ENCODE results near the gene NTRK2.
A peak's percentile ranks its signal among the peaks of the same experiment; 100 is the strongest.

The NTRK2 gene

DNA sequence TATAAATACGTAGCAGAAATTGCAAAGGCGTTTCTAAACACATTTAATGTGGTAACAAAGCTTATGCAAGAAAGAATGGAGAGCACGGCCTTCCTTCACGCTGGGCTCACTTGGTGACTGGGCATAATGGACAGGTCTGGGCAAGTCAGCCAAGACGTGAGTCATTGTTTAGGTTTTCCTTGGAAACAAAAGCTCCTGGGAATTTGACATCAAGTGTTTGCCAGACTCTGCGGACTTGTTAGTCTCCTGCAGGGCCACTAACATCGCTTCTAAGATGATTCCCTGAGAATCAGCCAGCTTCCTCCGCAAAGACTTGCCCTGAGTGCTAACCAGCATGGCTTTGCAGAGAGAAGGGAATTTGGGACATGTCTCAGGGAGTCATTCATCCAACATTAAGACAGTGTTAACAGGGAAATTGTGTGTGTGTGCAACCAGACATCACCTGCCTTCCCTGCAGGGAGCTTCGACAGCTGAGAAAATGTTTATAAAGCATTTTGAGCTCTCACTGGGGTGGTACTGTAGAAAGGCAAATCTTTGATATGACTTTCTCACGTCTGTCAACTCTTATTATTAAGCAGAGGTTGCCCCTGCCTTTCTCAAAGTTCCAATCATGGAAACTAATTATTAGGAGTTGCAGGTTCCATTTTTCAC is 182.5 kb downstream of the NTRK2 start:
- peak; percentile 96 for DNase-seq (ENCODE audit: low read depth)

DNA sequence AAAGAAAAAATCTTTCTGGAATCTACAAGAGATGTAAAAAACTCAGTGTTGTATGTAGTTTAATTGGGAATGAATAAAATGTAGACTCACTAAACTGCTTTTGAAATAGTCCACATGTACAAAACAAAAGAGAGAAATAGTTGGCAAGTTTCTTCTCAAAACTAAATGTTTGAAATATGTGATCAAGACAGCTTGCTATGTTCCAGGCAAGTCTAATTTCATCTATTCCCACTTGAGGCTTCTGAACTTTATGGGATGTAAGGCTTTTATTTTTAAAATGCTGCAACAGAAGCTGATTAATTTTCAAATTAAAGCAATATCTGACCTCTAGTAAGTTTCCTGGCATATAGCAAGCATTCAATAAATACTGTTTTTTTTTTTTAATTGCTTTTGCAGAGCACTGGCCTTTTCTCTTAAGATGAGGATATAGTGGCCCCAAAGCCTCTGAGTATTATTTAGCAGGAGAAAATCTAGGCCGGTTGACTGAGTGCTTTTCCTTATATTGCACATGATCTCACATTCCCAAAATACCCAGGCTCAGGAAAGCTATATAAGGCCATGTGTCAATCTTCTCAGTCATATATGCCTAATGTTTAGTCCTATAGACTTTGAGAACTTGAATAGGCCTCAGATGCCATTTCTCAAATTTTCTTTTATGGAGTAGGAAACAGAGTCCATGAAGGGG is 183.2 kb downstream of the NTRK2 start:
- DNase-seq (ENCODE audit: low read depth), result peak; percentile 8

GRCh38 chr9:84856181-84856632 is 186.7 kb downstream of the NTRK2 start:
- peak; percentile 82 for DNase-seq (ENCODE audit: low read depth)

DNA sequence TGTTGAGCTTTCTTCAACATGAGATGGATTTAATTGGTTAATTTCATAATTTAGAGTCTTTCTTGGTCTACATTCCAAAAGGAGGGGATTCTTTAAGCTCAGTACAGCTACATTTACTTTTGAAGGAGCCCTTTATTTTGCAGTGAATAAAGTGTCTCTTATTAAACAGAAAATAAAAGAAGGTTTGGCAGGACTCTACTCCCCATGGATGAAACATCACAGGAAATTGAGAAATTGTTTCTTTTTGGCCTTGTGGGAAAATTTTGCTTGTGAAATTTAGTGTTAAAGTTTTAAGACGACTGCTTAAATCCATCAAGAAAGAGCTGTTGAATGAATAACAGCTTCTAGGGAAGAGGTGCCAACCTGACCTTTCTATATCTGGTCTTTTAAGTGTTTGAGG is 187.7 kb downstream of the NTRK2 start:
- DNase-seq (ENCODE audit: low read depth), result peak; percentile 37

- DNase-seq (ENCODE audit: low read depth), result no peak
These were observed 188.8 kb downstream of the NTRK2 start for GRCh38 chr9:84858364-84858763.

- no peak for DNase-seq (ENCODE audit: low read depth)
These were observed 191.0 kb downstream of the NTRK2 start for GRCh38 chr9:84860249-84861115.

GRCh38 chr9:84861455-84861854 is 191.9 kb downstream of the NTRK2 start:
- no peak for DNase-seq (ENCODE audit: low read depth)

GRCh38 chr9:84862308-84862707 is 192.8 kb downstream of the NTRK2 start:
- no peak for DNase-seq (ENCODE audit: low read depth)

DNA sequence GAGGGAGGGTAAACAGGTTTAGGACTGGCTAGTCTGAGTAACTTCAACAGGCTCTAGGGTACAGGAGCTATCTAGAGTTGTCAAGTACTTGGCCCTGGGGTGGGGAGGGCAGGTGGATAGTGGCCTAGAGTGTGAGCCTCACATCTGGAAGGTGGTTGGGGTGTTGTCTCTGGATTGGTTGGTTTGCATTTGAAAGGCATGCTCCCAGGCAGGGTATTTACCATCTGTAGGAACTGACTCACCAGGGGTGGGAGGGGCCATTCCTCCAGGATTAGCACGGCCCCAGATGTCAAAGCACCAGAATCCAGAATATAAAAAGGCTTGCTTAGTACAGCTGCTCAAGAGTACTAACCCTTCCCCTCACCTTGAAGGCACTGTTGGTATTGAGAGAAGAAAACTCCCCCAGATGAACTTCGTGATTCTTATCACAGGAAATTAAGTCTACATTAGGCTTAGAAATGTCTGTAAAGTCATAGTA is 193.3 kb downstream of the NTRK2 start:
- peak; percentile 15 for DNase-seq (ENCODE audit: low read depth)

DNA sequence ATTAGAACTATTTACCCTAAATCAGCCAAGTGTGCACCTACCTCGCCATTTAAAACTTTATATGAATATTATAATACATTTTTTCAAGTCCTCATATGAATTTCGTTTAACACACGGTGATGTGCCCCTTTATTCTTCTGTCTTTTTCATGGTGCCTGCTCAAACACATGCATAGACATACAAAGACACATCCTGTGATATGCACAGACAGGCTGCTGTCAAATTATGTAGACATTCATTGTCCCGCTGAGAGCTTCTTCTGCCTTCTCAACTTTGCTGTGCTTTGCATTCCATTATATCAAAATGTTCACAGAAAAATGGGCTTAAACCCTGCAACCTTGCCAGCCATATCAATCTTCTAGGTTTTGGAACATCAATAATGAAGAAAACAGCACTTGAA is 193.8 kb downstream of the NTRK2 start:
- no peak for DNase-seq (ENCODE audit: low read depth)

- DNase-seq (ENCODE audit: low read depth), result no peak
These were observed 197.1 kb downstream of the NTRK2 start for GRCh38 chr9:84866396-84867175.

- no peak for DNase-seq (ENCODE audit: low read depth)
These were observed 197.7 kb downstream of the NTRK2 start for GRCh38 chr9:84867186-84867585.

DNA sequence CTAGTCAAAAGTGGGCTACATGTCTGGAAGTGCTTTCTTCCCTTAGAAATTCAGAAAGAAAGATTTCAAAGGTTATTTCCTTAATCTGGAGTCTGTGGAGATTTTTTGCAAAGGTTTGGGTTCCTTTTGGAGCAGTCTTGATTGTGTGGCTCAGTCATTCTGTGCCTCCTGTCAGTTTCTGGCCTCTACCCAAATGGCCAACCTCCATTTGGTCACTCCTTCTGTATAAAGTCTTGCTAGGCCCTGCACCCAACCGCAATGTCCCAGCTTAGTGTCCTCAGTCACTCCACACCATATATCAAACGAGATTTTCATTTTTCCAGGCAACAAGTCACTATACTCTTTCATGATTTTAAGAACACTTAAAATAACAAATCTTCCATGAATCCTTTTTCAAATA is 199.6 kb downstream of the NTRK2 start:
- DNase-seq (ENCODE audit: low read depth), result no peak

DNA sequence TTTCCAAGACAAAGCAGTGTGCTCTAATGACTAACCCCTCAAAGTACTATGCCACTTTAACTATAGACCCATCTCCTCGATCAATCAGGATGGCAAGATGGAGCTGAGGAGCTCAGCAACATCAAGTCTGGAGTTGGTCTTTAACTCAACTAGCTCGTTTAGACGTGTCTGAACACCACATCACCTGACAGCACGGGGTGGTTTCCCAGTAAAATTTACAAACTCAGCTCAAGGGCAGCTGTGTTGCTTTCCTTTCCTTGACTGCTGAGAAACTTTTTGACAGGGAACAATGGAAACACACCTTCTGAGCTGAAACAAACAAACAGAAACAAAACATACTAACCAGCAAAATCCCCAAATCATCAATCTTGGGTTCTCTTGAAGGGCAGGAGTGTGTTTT is 202.5 kb downstream of the NTRK2 start:
- no peak for DNase-seq (ENCODE audit: low read depth)

GRCh38 chr9:84874022-84874421 is 204.5 kb downstream of the NTRK2 start:
- DNase-seq (ENCODE audit: low read depth), result no peak

GRCh38 chr9:84874596-84874995 is 205.1 kb downstream of the NTRK2 start:
- DNase-seq (ENCODE audit: low read depth), result peak; percentile 14

DNA sequence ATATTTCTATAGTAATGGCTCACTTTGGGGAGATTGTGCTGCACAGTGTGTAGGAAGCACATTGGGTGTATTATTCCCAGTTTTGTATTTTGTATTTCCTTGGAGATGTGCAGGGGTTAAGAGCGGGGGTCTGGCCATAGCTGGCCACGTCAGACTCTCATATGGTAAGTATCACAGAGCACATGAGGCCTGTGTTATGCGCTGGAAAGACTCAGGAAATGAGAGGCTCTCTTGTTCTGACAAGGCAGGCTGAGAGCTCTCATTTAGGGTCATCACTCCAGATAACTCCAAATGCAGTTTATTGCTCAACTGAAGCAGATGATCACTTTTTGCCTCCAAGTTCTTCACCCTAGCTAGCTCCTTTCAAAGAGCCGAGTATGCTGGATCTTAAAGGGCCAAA is 205.7 kb downstream of the NTRK2 start:
- no peak for DNase-seq (ENCODE audit: low read depth)

DNA sequence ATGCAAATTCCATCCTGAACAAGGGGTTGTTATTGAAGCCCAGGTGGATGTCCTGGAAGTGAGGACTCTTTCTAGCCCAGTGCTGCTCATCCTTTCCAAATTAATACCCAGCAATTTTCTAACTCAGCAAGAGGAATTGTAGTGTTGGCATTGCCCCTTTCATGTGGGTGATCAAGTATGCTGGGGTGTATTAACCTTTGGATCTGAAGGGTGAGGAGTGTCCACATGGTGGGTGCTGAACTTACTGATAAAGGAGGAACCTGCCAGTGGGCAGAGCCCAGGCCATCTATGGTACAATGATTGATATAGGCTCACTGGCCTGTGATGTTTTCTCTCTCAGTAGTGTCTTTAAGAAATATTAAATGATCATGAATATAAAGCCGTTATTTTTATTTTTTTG is 210.1 kb downstream of the NTRK2 start:
- DNase-seq (ENCODE audit: low read depth), result no peak

- DNase-seq (ENCODE audit: low read depth), result no peak
These were observed 211.3 kb downstream of the NTRK2 start for GRCh38 chr9:84880835-84881234.

DNA sequence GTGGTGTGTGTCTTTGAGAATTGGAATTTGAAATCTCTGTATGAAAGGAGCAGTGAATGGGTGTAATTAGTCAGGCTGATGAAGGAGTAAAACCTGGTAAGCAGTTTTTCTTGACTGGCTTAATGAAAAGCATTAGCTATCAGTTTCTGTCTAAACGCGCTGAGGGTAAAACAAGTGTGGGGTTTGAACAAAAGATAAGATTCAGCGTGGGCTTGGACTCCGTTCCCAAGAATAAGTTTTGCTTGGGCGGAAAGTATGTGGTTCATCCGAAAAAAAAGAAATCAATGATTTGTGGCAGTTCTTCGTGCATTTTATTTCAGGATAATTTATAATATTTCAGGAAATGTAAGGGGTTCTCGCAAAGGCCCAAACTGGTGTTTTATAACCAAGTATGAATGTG is 217.3 kb downstream of the NTRK2 start:
- DNase-seq (ENCODE audit: low read depth), result no peak

DNA sequence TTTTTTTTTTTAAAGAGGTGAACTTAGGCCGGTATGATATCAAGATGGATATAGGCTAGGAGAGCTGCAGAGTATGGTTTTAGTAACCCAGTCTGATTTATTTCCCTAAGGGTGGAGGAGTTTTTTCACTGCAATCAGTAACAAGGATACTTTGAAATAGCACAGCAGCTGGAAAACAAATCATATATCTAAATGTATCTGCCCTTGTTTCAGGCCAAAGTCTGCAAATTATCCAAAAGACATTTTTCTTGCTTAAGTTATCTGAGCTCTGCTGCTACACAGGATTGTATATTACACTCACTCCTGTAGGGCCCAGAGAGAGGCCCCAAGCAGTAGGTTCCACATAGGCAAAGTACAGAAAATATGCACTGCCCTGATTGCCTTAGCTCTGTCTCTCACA is 222.4 kb downstream of the NTRK2 start:
- no peak for DNase-seq (ENCODE audit: low read depth)

All from fibroblast of gingiva (primary cell).